Retina (tissue), 1 donor: ENCODE data around the gene CCNB2.
"Not testable (repeated sequence)": the region's sequence is repeated elsewhere in the genome, so short reads cannot be mapped to it uniquely, and the experiment has no call there.

ENCODE experiments used
- DNase-seq: peaks from one replicate; pipeline ENCODE4 v3.0.0-alpha.2; 2016

The CCNB2 gene

GRCh38 chr15:59104912-59105732 lies at the start of gene CCNB2:
TSS of gene CCNB2 (plus strand) at chr15:59105146. CDS start at chr15:59105269, 123 bp downstream.
- DNase-seq: peak; percentile 94

- no peak for DNase-seq
These were observed 45.8 kb upstream of the CCNB2 start for GRCh38 chr15:59059076-59059597.

GRCh38 chr15:59060348-59060747 lies 44.6 kb upstream of the CCNB2 start:
- no peak for DNase-seq

GRCh38 chr15:59063042-59063441 lies 41.9 kb upstream of the CCNB2 start:
- DNase-seq: no peak

- no peak for DNase-seq
These were observed 35.5 kb upstream of the CCNB2 start for GRCh38 chr15:59069430-59069829.

GRCh38 chr15:59074607-59075006 lies 30.3 kb upstream of the CCNB2 start:
- no peak for DNase-seq

GRCh38 chr15:59087731-59088130 lies 17.2 kb upstream of the CCNB2 start:
- no peak for DNase-seq

- DNase-seq: no peak
These were observed 10.9 kb upstream of the CCNB2 start for GRCh38 chr15:59094077-59094476.

GRCh38 chr15:59096429-59096828 lies 8.5 kb upstream of the CCNB2 start:
- DNase-seq: no peak

- no peak for DNase-seq
These were observed 5.7 kb upstream of the CCNB2 start for GRCh38 chr15:59099162-59099685.

- DNase-seq: no peak
These were observed 389 bp upstream of the CCNB2 start for GRCh38 chr15:59104602-59104911.

GRCh38 chr15:59105854-59106253 lies 908 bp downstream of the CCNB2 start:
- peak; percentile 4 for DNase-seq

GRCh38 chr15:59111251-59111650 lies 6.3 kb downstream of the CCNB2 start:
- DNase-seq: no peak

GRCh38 chr15:59115047-59115446 lies 10.1 kb downstream of the CCNB2 start:
- DNase-seq: no peak

- no peak for DNase-seq
These were observed 11.2 kb downstream of the CCNB2 start for GRCh38 chr15:59116141-59116540.

GRCh38 chr15:59116771-59117170 lies 11.8 kb downstream of the CCNB2 start:
- DNase-seq: no peak

GRCh38 chr15:59119625-59120024 lies 14.7 kb downstream of the CCNB2 start:
- DNase-seq: no peak

- DNase-seq: no peak
These were observed 16.0 kb downstream of the CCNB2 start for GRCh38 chr15:59120937-59121336.

GRCh38 chr15:59124261-59124660 lies 19.3 kb downstream of the CCNB2 start:
- no peak for DNase-seq

- not testable (repeated sequence) for DNase-seq
These were observed 20.7 kb downstream of the CCNB2 start for GRCh38 chr15:59125683-59126082.

- DNase-seq: not testable (repeated sequence)
These were observed 22.3 kb downstream of the CCNB2 start for GRCh38 chr15:59127255-59127654.

GRCh38 chr15:59131456-59131855 lies 26.5 kb downstream of the CCNB2 start:
- no peak for DNase-seq

GRCh38 chr15:59131969-59132562 lies 27.1 kb downstream of the CCNB2 start:
- no peak for DNase-seq

GRCh38 chr15:59133929-59134427 lies 29.0 kb downstream of the CCNB2 start:
- no peak for DNase-seq
